ENCODE results near the gene DHRS9. TPM values are rescaled to one million over a fixed set of nuclear protein-coding genes. Genes with fewer than 3 reads are reported as not detected.
"Not testable (repeated sequence)": the region's sequence is repeated elsewhere in the genome, so short reads cannot be mapped to it uniquely, and the experiment has no call there.

DHRS9 gene
- total RNA-seq, 1 donor from 2014 or later: 2.3 TPM

- Mint-ChIP-seq H3K36me3 (ENCODE audit: low read depth) (peaks cover 4% of the 10 kb centered on the region), H3K4me1 (ENCODE audit: low read depth) (peaks cover 13% of the 10 kb centered on the region), H3K27me3 (ENCODE audit: insufficient read depth) (peaks cover 2% of the 10 kb centered on the region), H3K27ac (no peak overlapping the region), H3K4me3 (no peak overlapping the region), H3K9me3 (peaks cover 40% of the 10 kb centered on the region)
- no peak for DNase-seq (ENCODE audit: low spot score)
- intact Hi-C loops (cut with micrococcal nuclease): no loop called here
Measured at GRCh38 chr2:169042856-169043255, 26.5 kb upstream of the DHRS9 start.

- Mint-ChIP-seq H3K4me3 (no peak overlapping the region), H3K9me3 (peaks cover 32% of the 10 kb centered on the region), H3K4me1 (ENCODE audit: low read depth) (no peaks in the 10 kb centered on the region), H3K27me3 (ENCODE audit: insufficient read depth) (peaks cover 2% of the 10 kb centered on the region), H3K36me3 (ENCODE audit: low read depth) (peaks cover 3% of the 10 kb centered on the region), H3K27ac (no peak overlapping the region)
- intact Hi-C loops (cut with micrococcal nuclease): no loop called here
- no peak for DNase-seq (ENCODE audit: low spot score)
Measured at GRCh38 chr2:169046440-169047151, 22.8 kb upstream of the DHRS9 start.

- H3K27me3 Mint-ChIP-seq (ENCODE audit: insufficient read depth): peaks cover 2% of the 10 kb centered on the region
- no peak overlapping the region for H3K27ac Mint-ChIP-seq
- no peak for DNase-seq (ENCODE audit: low spot score)
- H3K36me3 Mint-ChIP-seq (ENCODE audit: low read depth): peaks cover 2% of the 10 kb centered on the region
- H3K4me1 Mint-ChIP-seq (ENCODE audit: low read depth): no peaks in the 10 kb centered on the region
- intact Hi-C loops (cut with micrococcal nuclease): no loop called here
- no peak overlapping the region for H3K4me3 Mint-ChIP-seq
- H3K9me3 Mint-ChIP-seq: peaks cover 22% of the 10 kb centered on the region
Measured at GRCh38 chr2:169047256-169048250, 21.8 kb upstream of the DHRS9 start.

GRCh38 chr2:169049142-169049541 lies 20.2 kb upstream of the DHRS9 start:
- Mint-ChIP-seq H3K9me3 (peaks cover 13% of the 10 kb centered on the region), H3K4me1 (ENCODE audit: low read depth) (no peaks in the 10 kb centered on the region), H3K4me3 (no peak overlapping the region), H3K27ac (no peak overlapping the region), H3K36me3 (ENCODE audit: low read depth) (peaks cover 2% of the 10 kb centered on the region), H3K27me3 (ENCODE audit: insufficient read depth) (peaks cover 2% of the 10 kb centered on the region)
- intact Hi-C loops (cut with micrococcal nuclease): no loop called here
- no peak for DNase-seq (ENCODE audit: low spot score)

GRCh38 chr2:169050476-169051240 lies 18.7 kb upstream of the DHRS9 start:
- no peak overlapping the region for H3K27ac Mint-ChIP-seq
- H3K4me1 Mint-ChIP-seq (ENCODE audit: low read depth): no peaks in the 10 kb centered on the region
- no peak overlapping the region for H3K4me3 Mint-ChIP-seq
- peaks cover 2% of the 10 kb centered on the region for H3K36me3 Mint-ChIP-seq (ENCODE audit: low read depth)
- no peak for DNase-seq (ENCODE audit: low spot score)
- intact Hi-C loops (cut with micrococcal nuclease): no loop called here
- peaks cover 15% of the 10 kb centered on the region for H3K9me3 Mint-ChIP-seq
- peaks cover 2% of the 10 kb centered on the region for H3K27me3 Mint-ChIP-seq (ENCODE audit: insufficient read depth)

- H3K36me3 Mint-ChIP-seq (ENCODE audit: low read depth); H3K27ac Mint-ChIP-seq; H3K4me1 Mint-ChIP-seq (ENCODE audit: low read depth); intact Hi-C loops (cut with micrococcal nuclease); DNase-seq (ENCODE audit: low spot score); H3K27me3 Mint-ChIP-seq (ENCODE audit: insufficient read depth); H3K4me3 Mint-ChIP-seq: not testable (repeated sequence)
- peaks cover 28% of the 10 kb centered on the region for H3K9me3 Mint-ChIP-seq
Measured at GRCh38 chr2:169054575-169054974, 14.8 kb upstream of the DHRS9 start.

- H3K4me3 Mint-ChIP-seq; intact Hi-C loops (cut with micrococcal nuclease); H3K9me3 Mint-ChIP-seq; H3K36me3 Mint-ChIP-seq (ENCODE audit: low read depth); DNase-seq (ENCODE audit: low spot score); H3K27ac Mint-ChIP-seq; H3K27me3 Mint-ChIP-seq (ENCODE audit: insufficient read depth); H3K4me1 Mint-ChIP-seq (ENCODE audit: low read depth): not testable (repeated sequence)
Measured at GRCh38 chr2:169064199-169064598, 5.2 kb upstream of the DHRS9 start.

- intact Hi-C loops (cut with micrococcal nuclease): no loop called here
Measured at GRCh38 chr2:169065422-169065821, 3.9 kb upstream of the DHRS9 start.

GRCh38 chr2:169065864-169066517 lies 3.4 kb upstream of the DHRS9 start:
- Mint-ChIP-seq H3K27ac (no peak overlapping the region), H3K9me3 (no peaks in the 10 kb centered on the region), H3K4me3 (no peak overlapping the region), H3K4me1 (ENCODE audit: low read depth) (peaks cover 11% of the 10 kb centered on the region), H3K27me3 (ENCODE audit: insufficient read depth) (no peaks in the 10 kb centered on the region), H3K36me3 (ENCODE audit: low read depth) (peaks cover 2% of the 10 kb centered on the region)
- DNase-seq (ENCODE audit: low spot score): no peak
- intact Hi-C loops (cut with micrococcal nuclease): no loop called here

More at GRCh38 chr2:169065422-169065821, 3.9 kb upstream of the DHRS9 start:
- H3K4me3 Mint-ChIP-seq: no peak overlapping the region
- no peaks in the 10 kb centered on the region for H3K27me3 Mint-ChIP-seq (ENCODE audit: insufficient read depth)
- no peaks in the 10 kb centered on the region for H3K9me3 Mint-ChIP-seq
- no peak for DNase-seq (ENCODE audit: low spot score)
- peaks cover 11% of the 10 kb centered on the region for H3K4me1 Mint-ChIP-seq (ENCODE audit: low read depth)
- H3K36me3 Mint-ChIP-seq (ENCODE audit: low read depth): peaks cover 2% of the 10 kb centered on the region
- no peak overlapping the region for H3K27ac Mint-ChIP-seq

GRCh38 chr2:169066897-169067296 lies 2.5 kb upstream of the DHRS9 start:
- no peaks in the 10 kb centered on the region for H3K9me3 Mint-ChIP-seq
- H3K27ac Mint-ChIP-seq: no peak overlapping the region
- H3K4me1 Mint-ChIP-seq (ENCODE audit: low read depth): peaks cover 17% of the 10 kb centered on the region
- intact Hi-C loops (cut with micrococcal nuclease): no loop called here
- no peak overlapping the region for H3K4me3 Mint-ChIP-seq
- peaks cover 2% of the 10 kb centered on the region for H3K36me3 Mint-ChIP-seq (ENCODE audit: low read depth)
- no peak for DNase-seq (ENCODE audit: low spot score)
- H3K27me3 Mint-ChIP-seq (ENCODE audit: insufficient read depth): no peaks in the 10 kb centered on the region

- Mint-ChIP-seq H3K27ac (peak overlapping the region; percentile 44), H3K4me1 (ENCODE audit: low read depth) (peaks cover 44% of the 10 kb centered on the region), H3K4me3 (peak overlapping the region; percentile 26), H3K27me3 (ENCODE audit: insufficient read depth) (no peaks in the 10 kb centered on the region), H3K36me3 (ENCODE audit: low read depth) (peaks cover 2% of the 10 kb centered on the region), H3K9me3 (no peaks in the 10 kb centered on the region)
- no peak for DNase-seq (ENCODE audit: low spot score)
- intact Hi-C loops (cut with micrococcal nuclease): loop anchor here (5.0 kb wide), 1 partner anchor 37 kb away; no protein-coding TSS in a partner anchor
Measured at GRCh38 chr2:169069833-169070232, 470 bp downstream of the DHRS9 start.

- no peak for DNase-seq (ENCODE audit: low spot score)
- H3K9me3 Mint-ChIP-seq: no peaks in the 10 kb centered on the region
- intact Hi-C loops (cut with micrococcal nuclease): loop anchor here (5.0 kb wide), 1 partner anchor 36 kb away; no protein-coding TSS in a partner anchor
Measured at GRCh38 chr2:169071455-169071854, 2.1 kb downstream of the DHRS9 start.

More at GRCh38 chr2:169071455-169071854, 2.1 kb downstream of the DHRS9 start:
- no peak overlapping the region for H3K4me3 Mint-ChIP-seq
- H3K27me3 Mint-ChIP-seq (ENCODE audit: insufficient read depth): no peaks in the 10 kb centered on the region
- H3K36me3 Mint-ChIP-seq (ENCODE audit: low read depth): peaks cover 2% of the 10 kb centered on the region
- H3K27ac Mint-ChIP-seq: peak overlapping the region; percentile 63
- peaks cover 44% of the 10 kb centered on the region for H3K4me1 Mint-ChIP-seq (ENCODE audit: low read depth)
